SK-N-SH treated with all-trans-retinoic acid at 6 μM for 48 hours (cell line): ENCODE data around the gene LAMP5.

ENCODE experiments used
- ATAC-seq: fragments of 200-7000 bp; cut with Tn5 transposase; 3 replicates; pipeline ENCODE4 v1.9.1; 2020; ENCODE audit warnings: mild to moderate bottlenecking, moderate library complexity
- ARNTL ChIP-seq: fragments of 450-650 bp; formaldehyde crosslinking; IDR thresholded peaks from 2 replicates; pipeline ENCODE4 v1.5.0; 2020; ENCODE audit warnings: low read depth, mild to moderate bottlenecking, moderate library complexity, borderline replicate concordance
- BACH2 ChIP-seq: fragments of 250-450 bp; sonication (Bioruptor Pico); IDR thresholded peaks from 2 replicates; pipeline ENCODE4 v1.9.0; 2021; ENCODE audit warnings: mild to moderate bottlenecking, borderline replicate concordance
- CREB5 ChIP-seq: fragments of 250-450 bp; sonication (Bioruptor Pico); IDR thresholded peaks from 2 replicates; pipeline ENCODE4 v1.5.1; 2020; ENCODE audit warnings: low read depth, mild to moderate bottlenecking, moderate library complexity
- CSDC2 ChIP-seq: fragments of 250-450 bp; sonication (Bioruptor Pico); IDR thresholded peaks from 2 replicates; pipeline ENCODE4 v1.5.0; 2020; ENCODE audit warnings: mild to moderate bottlenecking, moderate library complexity
- CSRNP3 ChIP-seq: fragments of 250-450 bp; sonication (Bioruptor Pico); IDR thresholded peaks from 2 replicates; pipeline ENCODE4 v1.5.1; 2021; ENCODE audit warnings: mild to moderate bottlenecking, moderate library complexity
- ESRRG ChIP-seq: fragments of 250-450 bp; sonication (Bioruptor Pico); IDR thresholded peaks from 2 replicates; pipeline ENCODE4 v1.6.1; 2021; ENCODE audit warnings: mild to moderate bottlenecking
- GLIS3 ChIP-seq: fragments of 250-450 bp; sonication (Bioruptor Pico); IDR thresholded peaks from 2 replicates; pipeline ENCODE4 v1.5.0; 2020; ENCODE audit warnings: mild to moderate bottlenecking, moderate library complexity
- ISL1 ChIP-seq: fragments of 250-450 bp; sonication (Bioruptor Pico); IDR thresholded peaks from 2 replicates; pipeline ENCODE4 v2.1.2; 2022; ENCODE audit warnings: mild to moderate bottlenecking, moderate library complexity
- OSR1 ChIP-seq: fragments of 250-450 bp; sonication (Bioruptor Pico); IDR thresholded peaks from 2 replicates; pipeline ENCODE4 v1.8.0; 2022; ENCODE audit warnings: moderate library complexity, mild to moderate bottlenecking, inconsistent platforms
- PATZ1 ChIP-seq: fragments of 250-450 bp; sonication (Bioruptor Pico); IDR thresholded peaks from 2 replicates; pipeline ENCODE4 v1.8.0; 2020; ENCODE audit warnings: mild to moderate bottlenecking, moderate library complexity, borderline replicate concordance
- POU6F1 ChIP-seq: fragments of 250-450 bp; sonication (Bioruptor Pico); IDR thresholded peaks from 2 replicates; pipeline ENCODE4 v1.8.0; 2021; ENCODE audit warnings: low read depth, mild to moderate bottlenecking, moderate library complexity, borderline replicate concordance
- SNAI2 ChIP-seq: fragments of 250-450 bp; sonication (Bioruptor Pico); IDR thresholded peaks from 2 replicates; pipeline ENCODE4 v1.5.0; 2020; ENCODE audit warnings: mild to moderate bottlenecking, moderate library complexity
- TCF4 ChIP-seq: fragments of 250-450 bp; sonication (Bioruptor Pico); IDR thresholded peaks from 2 replicates; pipeline ENCODE4 v1.8.0; 2021; ENCODE audit warnings: mild to moderate bottlenecking, moderate library complexity, borderline replicate concordance
- TOX ChIP-seq: fragments of 250-450 bp; sonication (Bioruptor Pico); IDR thresholded peaks from 2 replicates; pipeline ENCODE4 v1.8.0; 2021; ENCODE audit warnings: mild to moderate bottlenecking, moderate library complexity, borderline replicate concordance
- ZC3H10 ChIP-seq: fragments of 250-450 bp; sonication (Bioruptor Pico); IDR thresholded peaks from 2 replicates; pipeline ENCODE4 v1.5.1; 2021; ENCODE audit warnings: mild to moderate bottlenecking, moderate library complexity
- ZFP3 ChIP-seq: fragments of 250-450 bp; sonication (Bioruptor Pico); IDR thresholded peaks from 2 replicates; pipeline ENCODE4 v1.5.0; 2020; ENCODE audit warnings: mild to moderate bottlenecking, moderate library complexity
- ZFP30 ChIP-seq: fragments of 450-650 bp; formaldehyde crosslinking; IDR thresholded peaks from 2 replicates; pipeline ENCODE4 v1.5.0; 2022; ENCODE audit warnings: mild to moderate bottlenecking, moderate library complexity
- ZNF565 ChIP-seq: fragments of 450-650 bp; formaldehyde crosslinking; conservative IDR thresholded peaks from 2 replicates; pipeline ENCODE4 v1.5.0; 2020; ENCODE audit warnings: low read depth, mild to moderate bottlenecking, moderate library complexity
- ZNF70 ChIP-seq: fragments of 450-650 bp; formaldehyde crosslinking; IDR thresholded peaks from 2 replicates; pipeline ENCODE4 v1.5.0; 2020; ENCODE audit warnings: mild to moderate bottlenecking, moderate library complexity
- ZNF8 ChIP-seq: fragments of 450-650 bp; formaldehyde crosslinking; IDR thresholded peaks from 2 replicates; pipeline ENCODE4 v1.5.0; 2020; ENCODE audit warnings: mild to moderate bottlenecking, moderate library complexity

LAMP5 gene

GRCh38 chr20:9515741-9516233 lies 1.4 kb downstream of the LAMP5 start:
- TF ChIP-seq ARNTL (CRISPR knock-in tag) (no peak), GLIS3 (no peak), ESRRG (CRISPR knock-in tag) (no peak), ZNF565 (CRISPR knock-in tag) (no peak)
- ATAC-seq: peak; percentile 43

- TF ChIP-seq BACH2 (CRISPR knock-in tag) (no peak), SNAI2 (CRISPR knock-in tag) (no peak), TCF4 (CRISPR knock-in tag) (no peak), TOX (no peak), ESRRG (CRISPR knock-in tag) (no peak), ARNTL (CRISPR knock-in tag) (no peak), ZC3H10 (CRISPR knock-in tag) (no peak)
- ATAC-seq: no peak
Measured at GRCh38 chr20:9516234-9516871, 2.0 kb downstream of the LAMP5 start.

GRCh38 chr20:9517297-9518162 lies 3.1 kb downstream of the LAMP5 start:
- no peak for TF ChIP-seq TCF4 (CRISPR knock-in tag)
- TF ChIP-seq OSR1: no peak
- TF ChIP-seq GLIS3: no peak
- no peak for TF ChIP-seq ZNF8 (CRISPR knock-in tag)
- TF ChIP-seq ESRRG (CRISPR knock-in tag): no peak
- no peak for TF ChIP-seq ZNF70 (CRISPR knock-in tag)
- no peak for TF ChIP-seq TOX
- TF ChIP-seq CSDC2 (CRISPR knock-in tag): no peak
- no peak for TF ChIP-seq CSRNP3 (CRISPR knock-in tag)
- no peak for ATAC-seq

- no peak for TF ChIP-seq ZNF8 (CRISPR knock-in tag)
- TF ChIP-seq ESRRG (CRISPR knock-in tag): no peak
- TF ChIP-seq ZNF70 (CRISPR knock-in tag): no peak
- TF ChIP-seq SNAI2 (CRISPR knock-in tag): no peak
- TF ChIP-seq ZFP3 (CRISPR knock-in tag): no peak
- TF ChIP-seq PATZ1 (CRISPR knock-in tag): no peak
- TF ChIP-seq CSRNP3 (CRISPR knock-in tag): no peak
- no peak for TF ChIP-seq ISL1 (CRISPR knock-in tag)
- TF ChIP-seq GLIS3: no peak
- TF ChIP-seq CREB5 (CRISPR knock-in tag): no peak
- no peak for TF ChIP-seq ZFP30
- no peak for TF ChIP-seq TOX
- no peak for TF ChIP-seq ZNF565 (CRISPR knock-in tag)
- TF ChIP-seq OSR1: no peak
- TF ChIP-seq TCF4 (CRISPR knock-in tag): no peak
- no peak for TF ChIP-seq BACH2 (CRISPR knock-in tag)
- no peak for TF ChIP-seq ZC3H10 (CRISPR knock-in tag)
- TF ChIP-seq POU6F1: no peak
- no peak for ATAC-seq
Measured at GRCh38 chr20:9518576-9519175, 4.3 kb downstream of the LAMP5 start.
